ENCODE data around the gene WDR77. TPM values are rescaled to one million over a fixed set of nuclear protein-coding genes. Genes with fewer than 3 reads are reported as not detected.

Gene WDR77
- 10 to 100 TPM; 37.4 to 44.7 (median 39.6) TPM for polyA plus RNA-seq (ENCODE audit: insufficient read length in 4 of 4)

DNA sequence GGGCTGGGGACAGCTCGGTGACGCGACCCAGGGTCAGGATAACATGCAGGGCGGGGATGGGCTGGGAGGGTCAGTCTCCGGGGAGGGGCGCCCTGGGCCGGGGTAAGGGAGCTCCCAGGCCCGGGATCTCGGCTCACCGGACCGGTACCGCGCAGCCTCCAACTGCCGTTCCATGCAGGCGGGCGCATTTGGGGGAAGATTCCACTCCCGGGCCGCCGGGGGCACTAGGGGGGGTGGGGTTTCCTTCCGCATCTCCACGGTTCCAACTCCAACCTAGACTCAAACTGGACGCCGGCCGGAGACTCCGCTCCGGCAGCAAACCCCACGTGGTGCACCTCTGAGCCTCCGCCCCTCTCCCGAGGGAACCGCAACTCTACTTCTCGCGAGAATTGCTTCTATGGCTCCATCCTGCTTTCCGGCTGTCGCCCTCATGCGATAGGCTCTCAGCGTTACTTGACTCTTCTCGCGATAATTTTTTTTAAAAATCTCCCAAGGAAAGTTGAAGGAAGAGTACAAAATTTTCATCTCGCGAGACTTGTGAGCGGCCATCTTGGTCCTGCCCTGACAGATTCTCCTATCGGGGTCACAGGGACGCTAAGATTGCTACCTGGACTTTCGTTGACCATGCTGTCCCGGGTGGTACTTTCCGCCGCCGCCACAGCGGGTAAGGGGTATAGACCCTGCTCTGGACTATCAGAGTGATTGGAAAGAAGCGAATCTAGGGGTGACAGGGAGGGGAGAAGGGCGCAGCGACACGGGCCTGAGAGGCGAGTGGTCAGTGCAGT, at the start of gene WDR77, which contains the start of gene ATP5PB:
Gene WDR77, minus strand, starts transcription at position 339 of the 785 bp plus-strand sequence. Its CDS starts 87 bp downstream, at position 252.
Gene ATP5PB, plus strand, starts transcription at position 547 of the 785 bp plus-strand sequence. Its CDS starts 78 bp downstream, at position 625.
- DNase-seq (ENCODE audit: low read depth in 4 of 4, low spot score in 2 of 4), result peak; percentile 94 to 98 (median 96)

DNA sequence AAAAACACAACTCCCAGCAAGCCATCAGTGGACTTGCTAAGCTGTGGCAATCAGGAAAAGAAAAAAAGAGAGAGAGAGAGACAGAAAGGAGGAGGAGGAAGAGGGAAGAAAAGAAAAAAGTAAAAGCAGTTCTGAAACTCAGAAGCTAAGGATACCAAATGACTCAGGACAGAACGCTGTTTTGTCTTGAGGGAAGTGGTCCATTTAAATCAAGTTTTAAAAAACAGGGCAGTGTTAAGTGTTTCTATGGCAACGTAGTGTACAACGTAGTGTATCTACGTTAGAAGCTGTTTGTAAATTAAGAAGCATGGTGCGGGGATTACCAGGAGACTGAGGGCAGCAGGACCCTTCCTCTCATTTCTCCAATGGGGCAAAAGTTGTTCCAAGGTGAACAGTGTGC, 48.5 kb upstream of the WDR77 start:
- no peak for DNase-seq (ENCODE audit: low read depth in 4 of 4, low spot score in 2 of 4)

DNA sequence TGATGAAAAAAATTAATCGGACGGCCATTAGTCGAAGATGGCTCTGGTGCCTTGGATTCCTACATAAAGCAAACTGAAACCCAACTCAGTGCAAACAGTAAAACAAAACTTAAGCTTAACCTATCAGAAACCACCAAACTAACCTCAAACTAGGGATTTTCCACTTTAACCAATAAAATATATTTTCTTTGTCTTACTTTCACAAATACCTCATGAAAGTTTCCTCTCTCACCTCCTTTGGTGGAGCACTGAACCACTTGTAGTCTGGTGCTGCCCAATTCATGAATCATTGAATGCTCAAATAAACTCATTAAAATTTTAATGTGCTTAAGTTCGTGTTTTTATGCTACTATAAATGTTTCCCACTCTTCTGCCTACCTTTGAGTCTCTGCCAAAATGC, 47.3 kb upstream of the WDR77 start:
- no peak for DNase-seq (ENCODE audit: low read depth in 4 of 4, low spot score in 2 of 4)

DNA sequence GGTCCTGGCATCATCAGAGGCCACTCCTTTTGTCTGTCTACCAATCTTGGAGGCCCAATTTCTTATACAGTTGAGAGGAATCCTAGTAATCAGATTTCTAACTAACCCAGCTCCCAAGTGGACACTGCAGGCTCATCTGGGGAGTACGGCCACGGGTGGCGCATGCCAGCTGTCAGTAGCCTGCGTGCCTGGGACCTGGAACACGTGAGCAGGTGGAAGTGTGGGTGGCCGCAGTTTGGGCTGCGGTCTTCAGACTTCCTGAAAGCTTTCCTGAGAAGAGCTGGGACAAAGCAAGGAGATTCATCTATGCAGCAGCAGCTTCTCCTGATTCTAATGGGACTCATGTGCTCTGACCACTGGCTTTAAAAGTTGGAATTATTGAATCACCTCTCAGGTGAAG, 42.0 kb upstream of the WDR77 start:
- no peak for DNase-seq (ENCODE audit: low read depth in 4 of 4, low spot score in 2 of 4)

DNA sequence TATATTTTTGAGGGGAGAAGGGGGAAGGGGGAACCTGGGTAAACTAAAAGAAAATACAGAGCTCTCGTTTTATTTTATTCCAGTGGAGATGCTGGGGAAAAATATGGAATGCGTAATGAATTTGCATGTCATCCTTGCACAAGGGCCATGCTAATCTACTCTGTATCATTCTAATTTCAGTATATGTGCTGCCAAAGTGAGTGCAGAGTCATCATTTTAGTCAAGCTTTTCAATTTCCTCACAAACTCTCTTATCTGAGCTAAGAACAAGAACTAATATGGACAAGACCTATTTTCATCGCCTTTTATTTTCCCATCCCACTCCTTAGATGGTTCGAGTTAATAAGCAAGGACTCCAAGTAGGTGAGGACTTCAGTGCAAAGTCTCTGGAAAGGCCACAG, 41.2 kb upstream of the WDR77 start:
- no peak for DNase-seq (ENCODE audit: low read depth in 4 of 4, low spot score in 2 of 4)

DNA sequence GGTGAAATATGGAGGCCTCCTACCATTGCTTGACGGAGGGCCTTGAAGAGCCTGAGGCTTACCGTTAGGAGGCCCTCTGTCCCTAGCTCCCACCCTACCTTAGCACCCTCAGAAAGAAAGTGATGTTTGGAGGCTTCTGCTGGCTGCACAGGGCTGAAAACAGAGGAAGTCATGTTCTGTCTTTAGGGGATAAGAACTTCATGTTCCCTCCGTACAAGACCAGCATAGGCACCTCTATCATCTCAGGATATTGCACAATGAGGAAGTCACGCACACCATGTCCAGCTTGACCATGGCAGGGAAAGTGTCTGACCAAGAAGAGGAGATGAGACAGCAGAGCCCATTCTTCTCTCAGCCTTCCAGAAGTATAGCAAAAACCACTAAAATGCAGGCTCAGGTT, 40.5 kb upstream of the WDR77 start:
- no peak for DNase-seq (ENCODE audit: low read depth in 4 of 4, low spot score in 2 of 4)

DNA sequence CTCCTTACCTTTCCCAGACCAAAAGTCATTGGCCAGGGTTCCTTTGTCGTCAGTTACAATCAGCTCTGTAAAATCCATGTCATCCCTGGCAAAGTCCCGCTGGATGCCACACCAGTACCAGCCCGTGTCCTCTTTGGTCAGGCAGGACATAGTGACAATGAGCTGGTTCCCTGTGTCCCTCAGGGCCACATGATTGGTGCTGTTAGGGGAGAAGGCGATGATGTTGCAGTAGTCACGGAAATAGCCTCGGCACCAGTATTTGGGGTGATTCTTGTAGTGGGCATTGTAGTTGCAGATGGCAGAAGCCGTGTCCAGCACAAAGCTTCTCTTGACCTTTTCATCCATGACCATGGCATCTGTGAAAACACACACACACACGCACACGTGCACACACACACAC, 39.6 kb upstream of the WDR77 start:
- DNase-seq (ENCODE audit: low read depth in 4 of 4, low spot score in 2 of 4), result no peak

DNA sequence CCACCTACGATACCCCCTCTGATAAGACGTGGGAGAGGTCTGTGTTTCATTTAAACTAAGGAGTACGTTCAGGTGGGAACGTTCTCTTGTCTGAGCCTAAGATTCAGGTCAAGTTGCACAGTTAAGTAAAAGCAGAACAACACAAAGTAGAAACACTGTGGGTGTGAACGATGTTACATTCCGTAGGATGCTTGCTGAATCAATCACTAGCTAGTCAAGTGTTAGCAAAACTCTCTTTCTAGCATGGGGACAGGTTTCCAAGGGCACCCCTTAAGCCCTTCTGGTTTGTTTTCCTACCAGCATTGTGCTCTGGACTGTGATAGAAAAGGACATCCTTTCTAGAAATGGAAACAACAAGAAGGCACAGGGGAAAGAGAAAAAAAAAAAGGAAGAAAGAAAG, 38.1 kb upstream of the WDR77 start:
- DNase-seq (ENCODE audit: low read depth in 4 of 4, low spot score in 2 of 4), result no peak

DNA sequence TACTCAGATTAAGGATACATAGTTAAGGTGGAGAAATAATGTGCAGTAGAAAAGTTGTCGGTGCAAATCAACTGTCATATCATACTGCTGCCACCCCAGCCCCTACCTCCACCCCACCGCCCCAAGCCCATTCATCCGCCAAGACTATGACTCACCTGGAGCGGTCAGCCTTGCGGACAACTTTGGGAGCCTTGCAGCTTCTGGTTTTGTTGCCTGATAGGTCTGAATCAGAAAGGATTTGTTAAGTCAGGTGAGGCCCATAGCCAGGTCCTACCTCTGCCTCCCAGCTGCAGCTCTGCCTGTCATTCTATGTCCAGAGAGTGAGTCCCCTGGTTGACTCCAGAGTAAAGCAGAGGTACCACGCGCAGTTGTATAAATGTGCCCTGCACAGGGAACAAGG, 37.4 kb upstream of the WDR77 start:
- no peak for DNase-seq (ENCODE audit: low read depth in 4 of 4, low spot score in 2 of 4)

DNA sequence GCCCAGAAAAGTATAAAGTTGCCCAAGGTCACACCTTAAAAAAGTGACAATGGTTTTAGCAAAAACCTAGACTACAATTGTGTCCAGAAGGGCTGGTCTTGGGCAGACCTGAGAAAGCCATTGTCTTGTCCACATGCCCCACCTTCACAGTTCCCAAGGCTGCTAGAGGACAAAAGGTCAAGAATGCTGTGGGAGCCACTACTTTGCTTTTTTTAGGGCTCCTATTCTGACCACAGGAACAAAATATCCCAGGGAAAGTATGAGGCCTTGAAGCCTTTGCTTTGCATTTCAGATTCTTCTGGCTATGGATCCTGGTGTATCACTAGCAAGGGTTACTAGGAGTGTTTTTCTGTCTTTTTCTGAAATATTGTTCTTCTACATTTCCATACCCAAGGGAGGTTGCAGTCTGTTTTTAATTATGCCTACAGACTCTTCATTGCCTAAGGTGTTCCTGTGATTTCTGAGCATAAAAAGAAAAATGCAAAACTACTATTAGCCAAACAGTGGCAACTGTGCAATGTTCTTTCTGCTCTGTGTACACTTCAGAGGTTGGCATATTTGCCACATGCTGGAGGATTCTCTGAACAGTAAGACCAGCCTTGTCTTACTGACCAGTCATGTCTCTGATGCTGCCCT, 35.5 kb upstream of the WDR77 start:
- DNase-seq (ENCODE audit: low read depth in 4 of 4, low spot score in 2 of 4), result no peak

DNA sequence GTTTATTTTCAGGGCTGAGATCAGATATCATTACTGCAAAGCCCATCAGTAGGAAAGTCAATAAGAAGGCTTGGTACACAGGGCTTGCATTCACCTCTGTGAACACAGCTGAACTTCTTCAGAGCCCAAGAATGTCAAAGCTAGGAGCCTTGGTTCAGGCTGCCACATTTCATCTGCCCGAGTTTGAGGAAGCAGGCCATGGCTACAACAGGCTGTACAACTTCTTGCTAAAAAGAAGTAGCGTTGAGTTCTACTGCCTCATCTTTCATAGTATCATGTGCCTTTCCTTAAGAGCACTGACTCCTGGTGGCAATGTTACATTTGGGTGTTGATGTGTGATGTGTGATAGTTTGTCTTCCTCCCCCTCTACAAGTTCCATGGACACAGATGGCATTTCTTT, 34.8 kb upstream of the WDR77 start:
- DNase-seq (ENCODE audit: low read depth in 4 of 4, low spot score in 2 of 4), result no peak

DNA sequence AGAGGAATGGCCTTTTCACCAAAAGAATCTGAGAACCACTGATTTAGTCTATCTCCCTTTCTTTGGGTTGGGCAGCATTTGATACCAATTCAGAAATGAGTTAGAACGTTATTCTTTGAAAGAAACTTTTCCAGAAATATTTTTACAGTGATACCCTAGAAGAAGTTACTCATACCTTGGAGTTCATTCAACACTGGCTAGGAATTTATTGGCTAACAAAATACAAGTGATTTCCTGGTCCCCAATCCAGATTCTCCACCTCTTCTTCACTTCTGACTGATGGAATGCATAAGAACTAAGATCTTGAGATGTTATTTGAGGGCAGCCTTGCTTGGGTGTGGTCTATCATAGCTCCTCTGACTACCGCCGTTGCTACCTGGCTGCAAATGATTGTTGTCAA, 34.1 kb upstream of the WDR77 start:
- no peak for DNase-seq (ENCODE audit: low read depth in 4 of 4, low spot score in 2 of 4)

DNA sequence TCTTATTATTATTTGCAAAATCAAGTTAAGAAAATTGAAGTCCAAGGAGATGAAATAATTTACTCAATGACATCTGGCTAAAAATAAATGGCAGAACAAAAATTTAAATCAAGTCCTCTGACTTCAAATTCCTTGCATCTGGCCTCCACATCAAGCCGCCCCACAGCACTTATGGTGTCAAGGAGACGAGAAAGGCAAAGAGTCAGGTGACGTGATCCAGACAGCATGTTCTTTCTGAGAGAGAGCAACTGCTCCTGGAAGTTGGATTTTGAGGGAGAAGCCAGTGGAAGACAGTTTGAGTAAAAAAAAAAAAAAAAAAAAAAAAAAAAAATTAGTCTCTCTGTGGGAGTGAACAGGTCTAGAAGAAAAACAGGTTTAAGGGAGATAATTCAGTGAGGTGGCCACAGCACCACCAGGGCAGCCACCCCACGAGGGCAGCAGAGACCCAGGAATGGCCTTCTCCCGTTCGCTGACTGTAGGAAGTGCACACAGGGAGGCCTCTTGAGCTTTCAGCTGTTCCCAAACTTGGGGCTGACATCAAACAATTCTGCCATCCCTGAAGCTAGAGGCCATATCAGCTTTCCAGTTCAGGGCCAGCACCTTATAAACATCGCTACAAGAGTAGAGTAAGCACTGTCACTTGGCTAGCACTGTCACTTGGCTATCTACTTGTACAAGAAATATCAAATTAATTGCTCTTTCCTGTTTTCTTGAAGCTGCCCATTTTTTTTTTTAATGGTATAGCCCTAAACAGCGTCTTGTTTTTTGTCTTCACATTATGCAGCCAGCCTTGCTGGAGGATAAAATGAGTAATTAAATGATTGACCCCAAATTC, 32.5 kb upstream of the WDR77 start:
- DNase-seq (ENCODE audit: low read depth in 4 of 4, low spot score in 2 of 4), result peak; percentile 7 to 54 (median 43)

DNA sequence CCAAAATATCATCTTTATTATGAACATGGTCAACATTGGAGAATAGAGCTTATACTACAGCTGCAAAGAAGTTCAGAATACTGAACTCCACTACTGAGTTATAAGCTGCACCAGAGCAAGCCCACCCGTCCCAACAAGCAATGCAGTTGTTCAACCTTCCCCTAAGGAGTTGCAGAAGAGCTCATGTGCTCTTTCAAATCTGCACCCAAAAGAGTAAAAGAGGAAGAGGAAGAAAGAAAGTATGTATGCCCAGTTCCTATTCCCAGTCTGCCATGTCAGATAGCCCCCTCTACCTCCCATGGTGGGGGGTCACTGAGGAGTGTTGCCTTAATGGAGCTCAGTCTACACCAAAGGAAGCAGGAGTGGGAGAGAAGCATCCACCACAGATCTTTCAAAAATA, 31.6 kb upstream of the WDR77 start:
- DNase-seq (ENCODE audit: low read depth in 4 of 4, low spot score in 2 of 4), result no peak

DNA sequence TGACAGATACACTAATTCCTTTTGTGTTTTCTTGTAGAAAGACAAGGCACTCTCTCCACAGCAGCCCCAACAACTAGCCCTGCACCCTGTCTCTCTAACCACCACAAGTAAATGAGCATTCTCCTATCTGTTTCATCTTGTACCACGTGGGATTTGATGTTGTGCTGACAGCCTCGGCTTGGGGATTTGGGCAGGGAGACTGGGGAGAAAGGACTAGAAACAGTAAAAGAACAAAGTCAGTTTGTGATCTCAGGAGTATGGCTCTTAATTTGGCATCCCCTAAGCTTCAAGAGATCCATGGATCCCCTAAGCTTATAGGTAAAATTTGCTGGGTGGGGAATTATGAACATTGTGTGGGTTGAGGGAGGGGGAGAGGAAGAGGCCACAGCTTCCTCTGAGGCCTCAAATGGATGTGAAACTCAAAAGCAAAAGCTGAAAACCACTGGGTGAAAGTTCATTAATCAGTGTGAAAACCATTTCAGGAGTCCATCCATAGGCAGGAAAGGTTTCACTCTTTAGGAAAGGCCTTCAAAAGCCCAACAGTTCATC, 27.8 kb upstream of the WDR77 start:
- no peak for DNase-seq (ENCODE audit: low read depth in 4 of 4, low spot score in 2 of 4)

DNA sequence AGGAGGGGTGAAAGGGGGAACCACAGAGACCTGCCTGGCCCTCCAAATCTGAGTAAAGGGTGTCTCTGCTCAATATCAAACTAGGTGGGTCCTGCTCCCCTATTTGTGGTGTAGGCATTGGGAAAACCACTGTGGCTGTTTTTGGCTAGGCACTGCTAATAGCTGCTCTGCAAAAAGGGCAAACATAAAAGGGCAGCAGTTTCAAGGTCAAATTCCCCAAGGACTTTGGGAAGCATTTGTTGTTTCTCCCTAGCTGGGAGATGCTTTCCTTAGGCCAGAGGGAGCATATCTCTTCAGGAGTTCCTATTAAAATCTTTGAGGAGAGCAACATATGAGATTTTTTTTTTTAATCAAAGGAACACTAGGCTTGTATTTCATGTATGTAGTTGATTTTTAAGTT, 27.2 kb upstream of the WDR77 start:
- DNase-seq (ENCODE audit: low read depth in 4 of 4, low spot score in 2 of 4), result no peak

DNA sequence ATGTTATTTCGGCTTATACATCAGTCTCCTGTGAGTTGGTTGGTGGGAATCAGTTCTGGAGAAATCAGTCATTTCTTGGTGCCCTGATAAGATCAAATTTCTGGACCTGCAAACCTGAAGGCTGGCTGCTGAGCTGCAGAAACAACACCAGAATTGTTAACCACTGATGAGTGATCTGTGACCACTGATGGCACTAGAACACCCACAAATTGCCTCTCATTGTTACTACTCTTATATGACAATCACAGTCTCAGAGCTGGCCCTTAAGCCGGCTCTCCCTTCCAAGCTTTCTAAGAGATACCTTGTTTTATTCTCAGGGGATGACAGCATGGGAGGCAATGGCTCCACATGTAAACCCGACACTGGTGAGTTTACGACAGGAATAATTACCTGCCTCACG, 26.6 kb upstream of the WDR77 start:
- no peak for DNase-seq (ENCODE audit: low read depth in 4 of 4, low spot score in 2 of 4)

DNA sequence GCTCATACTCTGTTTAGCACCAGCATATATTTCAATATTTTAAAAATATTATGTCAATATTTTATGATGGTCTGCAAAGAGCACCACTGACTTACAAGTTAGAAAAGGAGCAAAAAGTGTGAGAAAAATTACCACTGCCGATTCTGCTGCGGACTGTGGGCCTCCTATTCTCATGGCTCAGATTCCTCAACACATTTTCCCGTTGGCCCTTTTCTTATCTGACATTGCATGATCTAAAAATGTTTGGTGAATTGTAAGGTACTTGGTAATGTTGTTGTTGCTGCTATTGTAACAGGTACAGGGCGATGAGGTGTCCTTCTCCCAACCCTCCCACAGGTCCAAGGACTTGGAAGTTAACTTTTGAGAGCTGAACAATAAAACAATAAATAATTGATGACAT, 25.5 kb upstream of the WDR77 start:
- no peak for DNase-seq (ENCODE audit: low read depth in 4 of 4, low spot score in 2 of 4)

DNA sequence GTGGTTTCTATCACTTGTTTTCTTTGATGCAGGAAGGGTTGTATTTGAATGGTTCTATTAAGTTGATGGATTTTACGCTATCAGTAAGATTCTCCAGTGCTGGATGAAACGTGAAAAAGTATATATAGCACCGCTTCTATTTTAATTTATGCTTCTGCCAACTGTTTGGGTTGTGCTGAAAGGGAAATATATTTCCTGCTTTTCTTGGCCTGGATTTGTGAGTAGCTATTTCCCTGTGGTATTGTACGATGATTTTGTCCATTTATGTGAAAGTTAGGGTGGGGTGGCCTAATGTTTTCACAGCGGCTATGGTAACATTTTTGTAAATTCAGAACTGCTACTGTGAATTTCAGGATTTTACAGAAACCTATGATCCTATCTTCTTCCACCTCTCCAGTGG, 25.1 kb upstream of the WDR77 start:
- DNase-seq (ENCODE audit: low read depth in 4 of 4, low spot score in 2 of 4), result no peak

DNA sequence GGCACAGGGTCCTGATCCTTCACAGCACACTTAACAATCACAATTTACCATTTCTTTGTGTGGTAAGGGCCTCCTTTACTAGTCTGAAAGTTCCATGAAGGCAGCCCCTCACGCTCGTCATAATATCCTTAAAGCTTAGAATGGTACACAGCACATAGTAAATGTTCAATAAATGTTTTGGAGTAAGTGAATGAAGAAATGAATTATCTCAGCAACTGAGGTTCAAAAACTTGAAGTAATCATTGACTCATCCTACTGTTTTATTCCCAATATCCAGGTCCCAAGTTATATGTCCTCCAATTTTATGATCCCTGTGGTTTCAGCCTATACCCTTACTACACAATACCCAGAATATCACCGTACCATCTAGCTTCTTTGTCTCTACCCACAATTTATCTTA, 22.5 kb upstream of the WDR77 start:
- DNase-seq (ENCODE audit: low read depth in 4 of 4, low spot score in 2 of 4), result no peak

DNA sequence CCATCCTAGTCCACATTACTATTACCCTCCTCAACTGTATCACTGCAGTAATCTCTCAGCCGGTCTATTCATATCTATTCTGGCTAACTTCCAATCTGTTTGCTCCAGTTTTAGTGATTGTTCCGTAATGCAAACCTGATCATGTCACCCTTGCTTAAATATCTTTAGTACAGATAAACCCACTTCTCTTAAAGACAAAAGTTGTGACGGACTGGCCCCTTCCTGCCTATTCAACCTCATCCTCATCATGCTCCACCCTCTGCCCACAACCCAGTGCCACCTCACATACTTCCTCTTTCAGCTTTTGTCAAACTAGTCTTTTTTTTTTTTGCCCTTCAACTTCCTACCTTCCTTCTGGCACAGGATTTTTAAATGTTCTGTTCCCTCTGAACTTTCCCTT, 22.0 kb upstream of the WDR77 start:
- no peak for DNase-seq (ENCODE audit: low read depth in 4 of 4, low spot score in 2 of 4)
